HEK293 (cell line): ENCODE results near the gene TRAPPC8.

Experiments used
- ATF2 ChIP-seq: fragments of 450-650 bp; formaldehyde crosslinking; IDR thresholded peaks from 2 replicates; pipeline ENCODE4 v1.5.1; 2016; ENCODE audit warnings: missing biosample characterization, missing genetic modification characterization, low read depth
- BCL11A ChIP-seq: fragments of 450-650 bp; formaldehyde crosslinking; IDR thresholded peaks from 2 replicates; pipeline ENCODE4 v1.5.1; 2016; ENCODE audit warnings: low read depth, missing biosample characterization, missing genetic modification characterization
- CTCF ChIP-seq: fragments of 450-650 bp; formaldehyde crosslinking; IDR thresholded peaks from 2 replicates; pipeline ENCODE4 v1.5.1; 2016; ENCODE audit warnings: missing biosample characterization, missing genetic modification characterization
- REPIN1 ChIP-seq: fragments of 450-650 bp; formaldehyde crosslinking; IDR thresholded peaks from 2 replicates; pipeline ENCODE4 v1.5.1; 2017; ENCODE audit warnings: missing biosample characterization, missing genetic modification characterization, low read depth
- ZBTB44 ChIP-seq: fragments of 450-650 bp; IDR thresholded peaks from 2 replicates; pipeline ENCODE4 v1.5.1; 2018; ENCODE audit warnings: missing biosample characterization, mild to moderate bottlenecking, missing genetic modification characterization
- ZBTB7A ChIP-seq: fragments of 450-650 bp; formaldehyde crosslinking; IDR thresholded peaks from 2 replicates; pipeline ENCODE4 v1.5.1; 2016; ENCODE audit warnings: low read depth, missing biosample characterization, missing genetic modification characterization
- ZBTB8A ChIP-seq: fragments of 450-650 bp; formaldehyde crosslinking; IDR thresholded peaks from 2 replicates; pipeline ENCODE4 v1.5.1; 2016; ENCODE audit warnings: missing biosample characterization, missing genetic modification characterization
- ZNF155 ChIP-seq: fragments of 450-650 bp; formaldehyde crosslinking; IDR thresholded peaks from 2 replicates; pipeline ENCODE4 v1.5.1; 2016; ENCODE audit warnings: missing biosample characterization, missing genetic modification characterization
- ZNF274 ChIP-seq, 2 experiments: fragments of 200-500 bp in 1 of 2; fragments of 450-650 bp in 1 of 2; sonication (Bioruptor generic) in 1 of 2; formaldehyde crosslinking in 1 of 2; IDR thresholded peaks; 2 replicates each; pipeline versions ENCODE4 v1.5.1 to v1.6.1; 2014 to 2016; ENCODE audit warnings: borderline replicate concordance in 1 of 2, inconsistent platforms in 1 of 2, low read length in 1 of 2, missing biosample characterization in 1 of 2, missing genetic modification characterization in 1 of 2
- ZNF335 ChIP-seq: fragments of 450-650 bp; formaldehyde crosslinking; conservative IDR thresholded peaks from 2 replicates; pipeline ENCODE4 v1.5.1; 2016; ENCODE audit warnings: missing biosample characterization, missing genetic modification characterization
- ZNF362 ChIP-seq: fragments of 450-650 bp; formaldehyde crosslinking; IDR thresholded peaks from 2 replicates; pipeline ENCODE4 v1.5.1; 2016; ENCODE audit warnings: missing biosample characterization, missing genetic modification characterization
- ZNF621 ChIP-seq: fragments of 450-650 bp; formaldehyde crosslinking; IDR thresholded peaks from 2 replicates; pipeline ENCODE4 v1.5.1; 2017; ENCODE audit warnings: missing biosample characterization, missing genetic modification characterization
- ZNF785 ChIP-seq: fragments of 450-650 bp; formaldehyde crosslinking; IDR thresholded peaks from 2 replicates; pipeline ENCODE4 v1.5.1; 2016; ENCODE audit warnings: missing biosample characterization, missing genetic modification characterization
- TF ChIP-seq, protein P1 (sequence below): fragments of 450-650 bp; formaldehyde crosslinking; IDR thresholded peaks from 2 replicates; pipeline ENCODE4 v1.5.1; 2017; ENCODE audit warnings: missing biosample characterization, missing genetic modification characterization

DNA sequence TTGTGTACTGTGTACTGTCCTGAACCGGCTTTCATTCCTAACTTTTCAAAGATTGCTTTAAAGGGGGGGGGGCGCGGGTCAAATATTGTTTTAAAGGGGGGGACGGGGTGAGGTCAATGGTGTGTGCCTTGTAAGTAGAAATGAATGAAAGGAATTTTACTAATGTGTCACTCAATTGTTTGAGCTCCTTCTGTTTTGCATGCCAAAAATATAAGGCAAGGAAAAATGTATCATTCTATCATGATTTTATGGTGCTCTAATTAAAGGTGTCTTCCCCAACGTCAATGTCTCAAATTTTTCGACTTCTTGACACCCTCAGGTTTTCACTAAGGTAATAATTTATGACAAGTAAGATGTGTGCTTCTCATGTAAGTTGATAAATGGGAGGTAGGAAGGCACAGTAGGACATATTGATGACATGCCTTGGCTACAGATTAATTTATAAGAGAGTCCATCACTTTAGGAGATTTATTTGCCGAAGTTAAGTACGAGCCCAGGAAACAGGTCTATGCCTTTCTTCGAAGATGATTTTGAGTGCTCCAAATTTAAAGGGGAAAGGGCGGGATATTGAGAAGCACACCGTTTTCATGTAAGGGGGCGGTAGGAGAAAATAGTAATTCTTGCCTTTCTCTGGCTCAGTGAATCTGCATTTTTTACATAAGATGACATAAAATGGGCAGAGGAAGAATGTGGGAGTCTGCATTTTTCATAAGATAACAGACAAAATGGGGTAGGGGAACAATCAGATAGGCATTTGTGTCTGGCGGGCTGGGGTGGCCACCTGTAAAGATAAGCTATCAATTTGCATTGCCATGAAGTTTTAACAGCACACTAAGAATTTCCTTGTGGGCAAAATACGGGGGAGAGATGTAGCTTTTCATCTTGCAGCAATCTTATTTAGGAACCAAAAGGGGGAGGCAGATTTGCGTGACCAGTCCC is 1.2 kb upstream of the TRAPPC8 start:
- TF ChIP-seq, protein P1, sequence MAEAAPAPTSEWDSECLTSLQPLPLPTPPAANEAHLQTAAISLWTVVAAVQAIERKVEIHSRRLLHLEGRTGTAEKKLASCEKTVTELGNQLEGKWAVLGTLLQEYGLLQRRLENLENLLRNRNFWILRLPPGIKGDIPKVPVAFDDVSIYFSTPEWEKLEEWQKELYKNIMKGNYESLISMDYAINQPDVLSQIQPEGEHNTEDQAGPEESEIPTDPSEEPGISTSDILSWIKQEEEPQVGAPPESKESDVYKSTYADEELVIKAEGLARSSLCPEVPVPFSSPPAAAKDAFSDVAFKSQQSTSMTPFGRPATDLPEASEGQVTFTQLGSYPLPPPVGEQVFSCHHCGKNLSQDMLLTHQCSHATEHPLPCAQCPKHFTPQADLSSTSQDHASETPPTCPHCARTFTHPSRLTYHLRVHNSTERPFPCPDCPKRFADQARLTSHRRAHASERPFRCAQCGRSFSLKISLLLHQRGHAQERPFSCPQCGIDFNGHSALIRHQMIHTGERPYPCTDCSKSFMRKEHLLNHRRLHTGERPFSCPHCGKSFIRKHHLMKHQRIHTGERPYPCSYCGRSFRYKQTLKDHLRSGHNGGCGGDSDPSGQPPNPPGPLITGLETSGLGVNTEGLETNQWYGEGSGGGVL (tag by site-specific recombination): no peak
- no peak for TF ChIP-seq ZNF155
- no peak for TF ChIP-seq ZNF362 (tag by site-specific recombination)
- no peak for TF ChIP-seq CTCF (tag by site-specific recombination)
- TF ChIP-seq ZBTB7A: no peak
- no peak for TF ChIP-seq ZBTB44 (tag by site-specific recombination)
- no peak for TF ChIP-seq ATF2 (tag by site-specific recombination)
- peak; percentile 63 for TF ChIP-seq ZNF335 (tag by site-specific recombination)
- no peak for TF ChIP-seq REPIN1
- no peak for TF ChIP-seq ZNF621 (tag by site-specific recombination)
- TF ChIP-seq ZNF274 (IDR thresholded peaks at IDR 0.05; ENCODE audit: low read length): no peak
- no peak for TF ChIP-seq ZNF274 (tag by site-specific recombination; IDR thresholded peaks at IDR 0.05; ENCODE audit: borderline replicate concordance)
- TF ChIP-seq ZNF785 (tag by site-specific recombination): no peak
- no peak for TF ChIP-seq BCL11A (tag by site-specific recombination)
- no peak for TF ChIP-seq ZBTB8A
